ENCODE results near the gene TNRC6A.
"Not testable (repeated sequence)": the region's sequence is repeated elsewhere in the genome, so short reads cannot be mapped to it uniquely, and the experiment has no call there.

The TNRC6A gene

GRCh38 chr16:24694931-24695330 is 34.5 kb upstream of the TNRC6A start:
- H3K9me3 ChIP-seq (ENCODE audit: control insufficient read depth, low read length), result no peaks in the 10 kb centered on the region
- H3K27ac ChIP-seq (ENCODE audit: insufficient read depth, low read length, poor library complexity, severe bottlenecking), result no peak overlapping the region
- DNase-seq, result no peak
- no peaks in the 10 kb centered on the region for H3K27me3 ChIP-seq (replicated peaks; ENCODE audit: control insufficient read depth, insufficient read depth, low read length, poor library complexity, severe bottlenecking)
- no peaks in the 10 kb centered on the region for H3K4me1 ChIP-seq (ENCODE audit: control insufficient read depth, insufficient read depth, low read length, poor library complexity, severe bottlenecking)
- H3K36me3 ChIP-seq (ENCODE audit: control insufficient read depth, insufficient read depth, low read length), result no peaks in the 10 kb centered on the region
- H3K4me3 ChIP-seq (ENCODE audit: insufficient read depth, low read depth, low read length, poor library complexity, severe bottlenecking), result no peak overlapping the region

GRCh38 chr16:24696699-24697098 is 32.8 kb upstream of the TNRC6A start:
- Histone ChIP-seq H3K27me3 (replicated peaks; ENCODE audit: control insufficient read depth, insufficient read depth, low read length, poor library complexity, severe bottlenecking) (no peaks in the 10 kb centered on the region), H3K4me1 (ENCODE audit: control insufficient read depth, insufficient read depth, low read length, poor library complexity, severe bottlenecking) (no peaks in the 10 kb centered on the region), H3K9me3 (ENCODE audit: control insufficient read depth, low read length) (no peaks in the 10 kb centered on the region), H3K36me3 (ENCODE audit: control insufficient read depth, insufficient read depth, low read length) (no peaks in the 10 kb centered on the region), H3K4me3 (ENCODE audit: insufficient read depth, low read depth, low read length, poor library complexity, severe bottlenecking) (no peak overlapping the region), H3K27ac (ENCODE audit: insufficient read depth, low read length, poor library complexity, severe bottlenecking) (no peak overlapping the region)
- no peak for DNase-seq

- no peaks in the 10 kb centered on the region for H3K36me3 ChIP-seq (ENCODE audit: control insufficient read depth, insufficient read depth, low read length)
- H3K4me1 ChIP-seq (ENCODE audit: control insufficient read depth, insufficient read depth, low read length, poor library complexity, severe bottlenecking), result no peaks in the 10 kb centered on the region
- H3K27me3 ChIP-seq (replicated peaks; ENCODE audit: control insufficient read depth, insufficient read depth, low read length, poor library complexity, severe bottlenecking), result no peaks in the 10 kb centered on the region
- no peak overlapping the region for H3K27ac ChIP-seq (ENCODE audit: insufficient read depth, low read length, poor library complexity, severe bottlenecking)
- no peak for DNase-seq
- no peaks in the 10 kb centered on the region for H3K9me3 ChIP-seq (ENCODE audit: control insufficient read depth, low read length)
- H3K4me3 ChIP-seq (ENCODE audit: insufficient read depth, low read depth, low read length, poor library complexity, severe bottlenecking), result no peak overlapping the region
These were observed 31.1 kb upstream of the TNRC6A start for GRCh38 chr16:24698308-24698707.

GRCh38 chr16:24699151-24699723 is 30.2 kb upstream of the TNRC6A start:
- no peaks in the 10 kb centered on the region for H3K9me3 ChIP-seq (ENCODE audit: control insufficient read depth, low read length)
- no peak overlapping the region for H3K4me3 ChIP-seq (ENCODE audit: insufficient read depth, low read depth, low read length, poor library complexity, severe bottlenecking)
- DNase-seq, result no peak
- no peaks in the 10 kb centered on the region for H3K36me3 ChIP-seq (ENCODE audit: control insufficient read depth, insufficient read depth, low read length)
- no peak overlapping the region for H3K27ac ChIP-seq (ENCODE audit: insufficient read depth, low read length, poor library complexity, severe bottlenecking)
- H3K27me3 ChIP-seq (replicated peaks; ENCODE audit: control insufficient read depth, insufficient read depth, low read length, poor library complexity, severe bottlenecking), result no peaks in the 10 kb centered on the region
- H3K4me1 ChIP-seq (ENCODE audit: control insufficient read depth, insufficient read depth, low read length, poor library complexity, severe bottlenecking), result no peaks in the 10 kb centered on the region

- Histone ChIP-seq H3K27me3 (replicated peaks; ENCODE audit: control insufficient read depth, insufficient read depth, low read length, poor library complexity, severe bottlenecking) (no peaks in the 10 kb centered on the region), H3K27ac (ENCODE audit: insufficient read depth, low read length, poor library complexity, severe bottlenecking) (no peak overlapping the region), H3K36me3 (ENCODE audit: control insufficient read depth, insufficient read depth, low read length) (no peaks in the 10 kb centered on the region), H3K9me3 (ENCODE audit: control insufficient read depth, low read length) (no peaks in the 10 kb centered on the region), H3K4me3 (ENCODE audit: insufficient read depth, low read depth, low read length, poor library complexity, severe bottlenecking) (no peak overlapping the region), H3K4me1 (ENCODE audit: control insufficient read depth, insufficient read depth, low read length, poor library complexity, severe bottlenecking) (no peaks in the 10 kb centered on the region)
- DNase-seq, result no peak
These were observed 28.7 kb upstream of the TNRC6A start for GRCh38 chr16:24700549-24701392.

GRCh38 chr16:24701521-24701951 is 27.9 kb upstream of the TNRC6A start:
- no peak for DNase-seq
- Histone ChIP-seq H3K36me3 (ENCODE audit: control insufficient read depth, insufficient read depth, low read length) (no peaks in the 10 kb centered on the region), H3K27ac (ENCODE audit: insufficient read depth, low read length, poor library complexity, severe bottlenecking) (no peak overlapping the region), H3K27me3 (replicated peaks; ENCODE audit: control insufficient read depth, insufficient read depth, low read length, poor library complexity, severe bottlenecking) (no peaks in the 10 kb centered on the region), H3K4me1 (ENCODE audit: control insufficient read depth, insufficient read depth, low read length, poor library complexity, severe bottlenecking) (no peaks in the 10 kb centered on the region), H3K4me3 (ENCODE audit: insufficient read depth, low read depth, low read length, poor library complexity, severe bottlenecking) (no peak overlapping the region), H3K9me3 (ENCODE audit: control insufficient read depth, low read length) (no peaks in the 10 kb centered on the region)

GRCh38 chr16:24707760-24708159 is 21.7 kb upstream of the TNRC6A start:
- H3K4me3 ChIP-seq (ENCODE audit: insufficient read depth, low read depth, low read length, poor library complexity, severe bottlenecking); H3K9me3 ChIP-seq (ENCODE audit: control insufficient read depth, low read length); H3K27me3 ChIP-seq (replicated peaks; ENCODE audit: control insufficient read depth, insufficient read depth, low read length, poor library complexity, severe bottlenecking); H3K4me1 ChIP-seq (ENCODE audit: control insufficient read depth, insufficient read depth, low read length, poor library complexity, severe bottlenecking); H3K27ac ChIP-seq (ENCODE audit: insufficient read depth, low read length, poor library complexity, severe bottlenecking); DNase-seq; H3K36me3 ChIP-seq (ENCODE audit: control insufficient read depth, insufficient read depth, low read length): not testable (repeated sequence)

- Histone ChIP-seq H3K9me3 (ENCODE audit: control insufficient read depth, low read length) (no peaks in the 10 kb centered on the region), H3K27ac (ENCODE audit: insufficient read depth, low read length, poor library complexity, severe bottlenecking) (no peak overlapping the region), H3K36me3 (ENCODE audit: control insufficient read depth, insufficient read depth, low read length) (no peaks in the 10 kb centered on the region), H3K27me3 (replicated peaks; ENCODE audit: control insufficient read depth, insufficient read depth, low read length, poor library complexity, severe bottlenecking) (no peaks in the 10 kb centered on the region), H3K4me3 (ENCODE audit: insufficient read depth, low read depth, low read length, poor library complexity, severe bottlenecking) (no peak overlapping the region), H3K4me1 (ENCODE audit: control insufficient read depth, insufficient read depth, low read length, poor library complexity, severe bottlenecking) (no peaks in the 10 kb centered on the region)
- no peak for DNase-seq
These were observed 16.1 kb upstream of the TNRC6A start for GRCh38 chr16:24713379-24713778.

GRCh38 chr16:24717411-24717810 is 12.0 kb upstream of the TNRC6A start:
- DNase-seq, result no peak
- Histone ChIP-seq H3K4me3 (ENCODE audit: insufficient read depth, low read depth, low read length, poor library complexity, severe bottlenecking) (no peak overlapping the region), H3K27me3 (replicated peaks; ENCODE audit: control insufficient read depth, insufficient read depth, low read length, poor library complexity, severe bottlenecking) (no peaks in the 10 kb centered on the region), H3K36me3 (ENCODE audit: control insufficient read depth, insufficient read depth, low read length) (no peaks in the 10 kb centered on the region), H3K9me3 (ENCODE audit: control insufficient read depth, low read length) (no peaks in the 10 kb centered on the region), H3K4me1 (ENCODE audit: control insufficient read depth, insufficient read depth, low read length, poor library complexity, severe bottlenecking) (no peaks in the 10 kb centered on the region), H3K27ac (ENCODE audit: insufficient read depth, low read length, poor library complexity, severe bottlenecking) (no peak overlapping the region)

- Histone ChIP-seq H3K4me1 (ENCODE audit: control insufficient read depth, insufficient read depth, low read length, poor library complexity, severe bottlenecking) (no peaks in the 10 kb centered on the region), H3K27me3 (replicated peaks; ENCODE audit: control insufficient read depth, insufficient read depth, low read length, poor library complexity, severe bottlenecking) (no peaks in the 10 kb centered on the region), H3K4me3 (ENCODE audit: insufficient read depth, low read depth, low read length, poor library complexity, severe bottlenecking) (no peak overlapping the region), H3K9me3 (ENCODE audit: control insufficient read depth, low read length) (no peaks in the 10 kb centered on the region), H3K27ac (ENCODE audit: insufficient read depth, low read length, poor library complexity, severe bottlenecking) (no peak overlapping the region), H3K36me3 (ENCODE audit: control insufficient read depth, insufficient read depth, low read length) (no peaks in the 10 kb centered on the region)
- DNase-seq, result no peak
These were observed 10.4 kb upstream of the TNRC6A start for GRCh38 chr16:24718967-24719521.
